CD4-positive, alpha-beta T cell treated with Interleukin-2 at 100 ng/mL for 4 hours (primary cell): ENCODE data around the gene USH1C.

ENCODE experiments used
- DNase-seq: peaks from one replicate; pipeline ENCODE4 v3.0.0-alpha.2; 2020; ENCODE audit warnings: low spot score

The USH1C gene

DNA sequence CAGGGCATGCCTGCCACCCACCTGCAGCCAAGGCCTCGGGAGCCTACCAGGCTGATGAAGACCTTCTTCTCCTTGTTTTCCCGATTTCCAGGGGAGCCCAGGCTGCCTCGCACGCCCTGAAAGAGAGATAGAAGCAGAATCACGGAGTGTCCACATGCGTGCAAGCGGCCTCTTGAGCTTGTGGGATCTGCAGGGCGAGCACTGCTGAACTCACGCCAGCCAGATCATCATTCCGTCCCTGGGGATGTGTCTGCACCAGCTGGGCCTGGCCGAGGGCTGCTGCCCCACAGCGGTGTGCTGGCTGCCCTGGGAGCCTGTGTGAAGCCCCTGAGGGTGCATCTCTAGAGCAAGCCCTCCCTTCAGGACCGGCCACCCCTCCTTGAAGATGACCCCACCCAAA, 17.9 kb downstream of the USH1C start:
- DNase-seq = no peak

DNA sequence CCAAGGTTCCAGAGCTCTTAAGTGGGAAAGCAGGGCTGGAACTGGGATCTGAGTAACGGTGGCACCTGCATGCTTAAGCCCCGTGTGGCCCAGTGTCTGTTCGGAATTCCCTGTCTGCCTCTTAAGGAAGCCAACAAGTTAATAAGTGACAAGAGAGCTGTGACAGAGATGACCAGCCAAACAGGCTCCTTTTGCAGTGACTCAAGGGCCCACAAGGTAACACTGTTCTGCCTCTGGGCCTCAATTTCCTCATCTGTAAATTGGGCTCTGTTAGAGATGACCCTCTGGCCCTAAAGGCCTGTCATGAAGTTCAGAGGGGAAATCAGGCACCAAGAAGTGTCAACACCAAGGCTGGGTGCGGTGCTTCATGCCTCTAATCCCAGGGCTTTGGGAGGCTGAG, 18.6 kb downstream of the USH1C start:
- no peak for DNase-seq

DNA sequence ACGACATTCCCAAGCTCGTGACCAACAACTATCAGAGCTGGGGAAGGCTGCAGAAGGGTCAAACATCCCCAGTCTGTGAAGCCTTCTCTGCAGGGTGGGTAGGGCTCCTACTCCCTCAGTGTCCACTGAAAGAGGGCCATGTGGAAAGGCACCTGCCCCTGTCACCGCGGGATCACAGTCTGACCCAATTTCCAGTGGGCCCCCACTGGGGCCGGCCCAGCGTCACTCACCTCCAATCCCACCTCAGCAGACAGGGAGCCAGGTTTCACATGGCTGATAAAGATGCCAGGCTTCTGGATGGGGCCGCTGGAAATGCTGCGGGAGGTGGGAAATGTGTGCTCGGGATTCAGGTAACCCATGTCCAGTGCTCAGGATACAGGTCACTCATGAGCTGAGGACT, 20.0 kb downstream of the USH1C start:
- no peak for DNase-seq

GRCh38 chr11:17522655-17523054, 21.6 kb downstream of the USH1C start:
- no peak for DNase-seq

GRCh38 chr11:17521106-17521900, 22.9 kb downstream of the USH1C start:
- DNase-seq = no peak

DNA sequence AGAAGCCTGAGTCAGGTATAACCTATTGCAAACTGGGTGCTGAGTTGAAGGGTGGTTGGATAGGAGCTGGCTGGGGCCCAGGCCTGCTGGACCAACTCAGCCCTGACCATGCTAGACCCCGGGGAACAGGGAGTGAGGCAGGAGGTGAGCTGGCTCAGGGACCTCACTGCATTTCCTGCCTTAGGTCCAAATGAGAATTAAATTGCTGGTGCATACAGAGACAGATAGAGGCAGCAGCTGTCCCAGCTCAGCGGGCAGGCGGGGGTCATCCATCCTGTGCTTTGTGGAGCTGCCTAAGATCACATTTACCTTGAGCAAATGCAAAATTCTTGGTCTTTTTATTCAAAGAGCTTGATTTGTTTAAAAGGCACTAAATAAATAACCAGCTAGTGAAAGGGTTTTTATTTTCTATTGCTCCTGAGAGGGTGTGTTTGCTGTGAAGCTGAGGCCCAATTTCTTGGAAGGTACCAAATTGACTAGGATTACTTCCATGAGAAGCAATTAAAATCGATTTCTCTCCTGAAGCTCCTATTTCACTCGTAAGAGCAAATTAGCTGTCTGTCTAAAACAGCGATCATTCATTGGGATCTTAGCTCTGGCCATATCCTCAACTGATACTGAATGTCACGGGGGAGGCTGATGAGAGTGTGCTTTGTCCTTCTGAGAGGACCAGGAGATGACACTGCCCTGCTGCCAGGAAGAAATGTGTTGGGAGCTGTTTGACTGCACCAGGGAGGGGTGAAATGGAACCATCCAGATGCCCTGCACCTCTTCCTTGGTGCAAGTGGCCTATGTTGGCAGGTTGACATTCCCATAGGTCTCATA, 24.9 kb downstream of the USH1C start:
- no peak for DNase-seq

GRCh38 chr11:17518366-17518765, 25.9 kb downstream of the USH1C start:
- DNase-seq = no peak

DNA sequence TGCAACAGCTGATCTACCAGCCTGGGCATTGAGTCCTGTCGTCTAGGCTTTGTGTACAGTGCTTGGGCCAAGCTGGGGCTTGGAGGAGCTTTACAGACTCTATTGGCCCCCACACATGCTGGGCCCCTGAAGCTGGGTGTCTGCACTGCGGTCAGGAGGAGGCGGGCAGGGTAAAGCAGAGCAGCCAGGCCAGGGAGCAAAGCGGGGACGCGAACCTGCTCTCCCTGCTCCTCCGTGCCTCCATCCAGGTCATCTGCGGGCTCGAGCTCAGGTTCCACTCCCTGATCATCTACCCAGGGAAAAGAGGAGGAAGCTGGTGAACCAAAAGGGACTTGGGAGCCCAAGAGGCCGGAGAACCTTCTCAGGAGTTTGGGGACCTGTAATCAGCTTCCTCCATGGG, 27.0 kb downstream of the USH1C start:
- no peak for DNase-seq

GRCh38 chr11:17516551-17517150, 27.6 kb downstream of the USH1C start:
- no peak for DNase-seq

- no peak for DNase-seq
Observed at GRCh38 chr11:17515443-17516176, 28.6 kb downstream of the USH1C start.

- DNase-seq = no peak
Observed at GRCh38 chr11:17514476-17514875, 29.7 kb downstream of the USH1C start.

DNA sequence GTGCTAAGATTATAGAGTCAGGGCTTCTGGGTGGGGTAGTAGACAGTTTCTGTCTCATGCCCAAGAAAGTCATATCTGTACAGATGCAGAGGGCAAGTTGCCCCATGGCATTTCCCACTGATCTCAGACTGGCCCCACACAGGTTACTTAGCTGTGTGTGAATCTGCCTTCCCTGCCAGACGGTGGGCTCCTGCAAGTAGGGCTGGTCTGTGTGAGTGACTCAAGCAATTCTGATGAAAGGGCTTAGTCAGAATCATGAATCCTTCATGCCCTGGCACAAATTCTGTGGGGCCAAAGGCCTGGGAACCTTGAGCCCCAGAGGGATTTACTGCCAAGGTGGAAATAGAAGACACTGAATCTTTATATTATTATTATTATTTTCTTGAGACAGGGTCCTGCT, 30.4 kb downstream of the USH1C start:
- no peak for DNase-seq

GRCh38 chr11:17512101-17512500, 32.1 kb downstream of the USH1C start:
- DNase-seq = no peak

DNA sequence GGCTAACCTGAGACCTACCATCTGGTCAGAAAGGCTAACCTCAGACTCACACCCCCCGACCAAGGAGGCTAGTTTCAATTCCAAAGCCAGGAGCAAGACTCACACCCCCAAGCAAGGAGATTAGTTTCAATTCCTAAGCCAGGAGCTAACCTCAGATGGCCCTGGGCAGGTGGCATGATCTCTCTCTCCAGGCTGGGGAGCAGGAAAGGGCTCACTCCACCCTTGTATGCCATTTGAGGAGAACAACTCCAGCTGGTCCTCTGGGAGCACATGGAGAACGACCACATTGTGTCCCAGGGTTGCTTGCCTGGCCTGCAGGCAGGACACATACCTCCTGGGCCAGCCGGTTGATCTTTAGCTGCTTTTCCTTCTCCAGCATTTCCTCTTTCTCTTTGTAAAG, 32.6 kb downstream of the USH1C start:
- no peak for DNase-seq

DNA sequence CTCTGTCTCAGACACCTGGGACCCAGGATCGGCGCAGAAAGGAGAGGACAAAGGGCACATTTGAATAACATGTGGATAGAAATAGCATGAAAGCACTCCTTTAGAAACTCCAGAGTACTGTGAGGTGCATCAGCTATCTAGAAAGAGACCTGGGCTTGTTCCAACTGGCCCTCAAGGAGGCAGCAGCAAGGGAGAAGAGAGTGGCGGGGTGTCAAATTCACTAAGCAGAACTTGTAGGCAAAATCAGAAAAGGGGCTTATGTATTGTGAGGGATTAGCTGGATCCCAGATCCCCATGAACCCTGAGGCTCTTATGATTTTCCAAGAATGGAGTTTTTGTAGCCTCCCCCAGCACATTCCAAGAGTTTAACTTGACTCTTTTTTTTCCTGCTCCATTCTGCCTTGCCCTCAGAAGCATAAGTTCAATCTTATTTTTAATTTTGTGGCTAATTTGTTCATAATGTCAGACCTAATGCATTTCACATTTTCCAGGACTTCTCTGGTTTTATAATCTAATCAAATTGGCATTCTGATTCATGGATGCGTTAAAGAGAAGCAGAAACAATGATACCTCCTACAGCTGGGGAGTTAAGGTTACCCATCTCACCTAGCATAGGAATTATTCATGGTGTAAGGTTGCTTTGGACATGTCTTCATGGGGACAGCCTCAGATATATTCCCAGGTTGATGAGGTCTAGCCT, 33.6 kb downstream of the USH1C start:
- DNase-seq = no peak

DNA sequence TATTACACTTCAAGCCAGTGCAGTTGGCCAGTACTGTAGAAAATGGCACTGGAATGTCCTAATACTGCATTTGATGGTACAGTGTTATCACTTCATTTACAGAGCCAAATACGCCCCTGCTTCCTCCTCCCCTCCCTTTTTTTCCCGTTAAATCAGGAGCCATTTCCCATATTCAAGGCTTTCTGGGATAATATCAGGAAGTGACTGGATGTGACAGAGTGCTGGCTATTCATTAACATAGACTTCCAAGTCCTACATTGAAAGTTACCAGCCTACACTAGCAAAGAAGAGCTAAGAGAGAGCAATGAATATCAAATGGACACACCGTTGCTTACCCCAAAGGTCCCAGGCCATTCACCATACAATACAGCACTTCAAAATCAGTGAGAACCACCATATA, 35.4 kb downstream of the USH1C start:
- no peak for DNase-seq

DNA sequence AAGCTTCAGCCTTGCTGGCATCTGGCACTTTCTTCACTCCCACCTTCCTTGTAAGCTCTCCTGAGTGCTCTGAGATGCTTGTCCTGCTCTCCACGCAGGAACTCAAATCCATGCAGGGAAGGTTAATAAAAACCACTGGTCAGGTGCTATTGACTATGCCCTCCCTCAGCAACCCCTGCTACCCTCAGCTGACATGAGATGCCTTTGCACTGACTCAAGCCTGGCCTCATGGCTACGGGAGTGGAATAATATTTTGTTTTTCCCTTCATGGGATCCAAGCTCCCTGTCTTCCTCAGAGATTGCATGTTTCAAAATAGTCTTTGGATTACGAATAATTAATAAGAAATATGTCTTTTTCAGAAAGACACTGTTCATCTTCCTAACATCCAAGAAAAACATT, 35.9 kb downstream of the USH1C start:
- DNase-seq = no peak

GRCh38 chr11:17507773-17508172, 36.4 kb downstream of the USH1C start:
- DNase-seq = no peak

DNA sequence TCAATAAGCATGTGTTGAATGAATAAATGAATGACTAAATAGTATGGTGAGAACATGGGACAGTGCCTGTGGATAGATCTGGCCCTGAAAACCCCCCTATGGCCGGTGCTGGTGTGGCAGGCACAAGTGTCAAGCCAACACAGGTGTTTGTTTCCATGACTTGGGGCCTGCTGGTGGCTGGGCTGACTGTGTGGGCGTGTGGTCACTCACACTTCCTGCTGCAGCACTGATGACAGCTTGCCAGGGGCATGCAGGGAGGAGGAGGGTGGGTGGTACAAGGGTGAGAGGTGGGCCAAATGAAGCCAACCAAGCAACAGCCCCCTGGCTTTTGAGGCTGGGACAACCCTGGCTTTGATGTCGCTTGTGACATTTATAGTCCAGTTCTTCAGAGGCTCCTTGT, 37.3 kb downstream of the USH1C start:
- no peak for DNase-seq

- no peak for DNase-seq
Observed at GRCh38 chr11:17506314-17506713, 37.9 kb downstream of the USH1C start.

DNA sequence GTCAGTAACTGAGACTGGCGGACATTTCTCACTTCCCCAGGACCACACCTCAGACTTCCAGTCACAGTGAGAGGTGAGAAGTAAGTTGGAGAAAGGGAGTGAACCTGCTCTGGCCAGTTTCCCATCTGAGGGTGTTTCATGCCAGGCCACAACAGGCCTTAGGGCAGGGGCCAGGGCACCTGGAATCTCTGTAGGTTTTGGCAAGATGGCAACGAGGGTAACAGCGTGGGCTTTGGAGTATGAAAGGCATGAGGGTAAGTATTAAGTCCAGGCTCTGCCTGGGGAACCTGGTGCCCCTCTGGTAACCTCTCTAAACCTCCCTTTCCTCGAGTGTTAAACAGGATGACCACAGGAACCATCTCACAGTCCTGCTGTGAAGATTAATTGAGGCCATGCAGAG, 39.1 kb downstream of the USH1C start:
- DNase-seq = no peak
